ENCODE data around the gene THSD4. TPM values are rescaled to one million over a fixed set of nuclear protein-coding genes. Genes with fewer than 3 reads are reported as not detected.

Gene THSD4
- total RNA-seq, 1 experiment from 2014 or later = 29.3 TPM

DNA sequence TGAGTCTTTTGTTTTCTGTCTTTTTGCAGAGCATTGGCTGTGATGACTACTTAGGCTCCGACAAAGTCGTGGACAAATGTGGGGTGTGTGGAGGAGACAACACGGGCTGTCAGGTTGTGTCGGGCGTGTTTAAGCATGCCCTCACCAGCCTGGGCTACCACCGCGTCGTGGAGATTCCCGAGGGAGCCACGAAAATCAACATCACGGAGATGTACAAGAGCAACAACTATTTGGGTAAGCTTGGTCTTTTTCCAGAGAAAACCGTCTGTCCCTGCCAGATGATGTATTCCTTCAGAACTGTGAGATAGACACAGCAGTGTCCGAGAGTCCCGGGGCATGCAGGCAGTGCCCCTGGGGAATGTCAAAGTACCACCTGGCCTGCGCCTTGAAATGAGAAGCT lies 545.2 kb downstream of the THSD4 start:
- Histone ChIP-seq H3K36me3 (ENCODE audit: low read depth) (no peaks in the 10 kb centered on the region), H3K79me2 (ENCODE audit: low read depth) (no peaks in the 10 kb centered on the region), H3F3A (ENCODE audit: insufficient read depth, low read depth) (no peaks in the 10 kb centered on the region), H3K9me2 (ENCODE audit: insufficient read depth) (no peaks in the 10 kb centered on the region), H3K4me1 (replicated peaks; ENCODE audit: insufficient read depth) (no peaks in the 10 kb centered on the region), H4K20me1 (ENCODE audit: insufficient read depth) (no peaks in the 10 kb centered on the region), H3K27me3 (ENCODE audit: insufficient read depth, low read depth) (no peaks in the 10 kb centered on the region), H3K4me2 (no peak overlapping the region), H3K27ac (no peak overlapping the region), H3K9me3 (ENCODE audit: insufficient read depth, low read depth) (no peaks in the 10 kb centered on the region), H2AFZ (no peak overlapping the region), H3K4me3 (no peak overlapping the region)
- BruUV-seq (replicated peaks) = no TSS peak
- intact Hi-C loops (cut with micrococcal nuclease; ENCODE audit: unreplicated experiment) = no loop called here
- no peak for DNase-seq
- CTCF ChIA-PET = no interaction called here
- no peak for TF ChIP-seq EZH2 (IDR thresholded peaks at IDR 0.05; ENCODE audit: low read depth)
- TF ChIP-seq, protein P1, sequence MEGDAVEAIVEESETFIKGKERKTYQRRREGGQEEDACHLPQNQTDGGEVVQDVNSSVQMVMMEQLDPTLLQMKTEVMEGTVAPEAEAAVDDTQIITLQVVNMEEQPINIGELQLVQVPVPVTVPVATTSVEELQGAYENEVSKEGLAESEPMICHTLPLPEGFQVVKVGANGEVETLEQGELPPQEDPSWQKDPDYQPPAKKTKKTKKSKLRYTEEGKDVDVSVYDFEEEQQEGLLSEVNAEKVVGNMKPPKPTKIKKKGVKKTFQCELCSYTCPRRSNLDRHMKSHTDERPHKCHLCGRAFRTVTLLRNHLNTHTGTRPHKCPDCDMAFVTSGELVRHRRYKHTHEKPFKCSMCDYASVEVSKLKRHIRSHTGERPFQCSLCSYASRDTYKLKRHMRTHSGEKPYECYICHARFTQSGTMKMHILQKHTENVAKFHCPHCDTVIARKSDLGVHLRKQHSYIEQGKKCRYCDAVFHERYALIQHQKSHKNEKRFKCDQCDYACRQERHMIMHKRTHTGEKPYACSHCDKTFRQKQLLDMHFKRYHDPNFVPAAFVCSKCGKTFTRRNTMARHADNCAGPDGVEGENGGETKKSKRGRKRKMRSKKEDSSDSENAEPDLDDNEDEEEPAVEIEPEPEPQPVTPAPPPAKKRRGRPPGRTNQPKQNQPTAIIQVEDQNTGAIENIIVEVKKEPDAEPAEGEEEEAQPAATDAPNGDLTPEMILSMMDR (conservative IDR thresholded peaks at IDR 0.05) = no peak
- POLR2A ChIA-PET (ENCODE audit: unreplicated experiment) = no interaction called here

DNA sequence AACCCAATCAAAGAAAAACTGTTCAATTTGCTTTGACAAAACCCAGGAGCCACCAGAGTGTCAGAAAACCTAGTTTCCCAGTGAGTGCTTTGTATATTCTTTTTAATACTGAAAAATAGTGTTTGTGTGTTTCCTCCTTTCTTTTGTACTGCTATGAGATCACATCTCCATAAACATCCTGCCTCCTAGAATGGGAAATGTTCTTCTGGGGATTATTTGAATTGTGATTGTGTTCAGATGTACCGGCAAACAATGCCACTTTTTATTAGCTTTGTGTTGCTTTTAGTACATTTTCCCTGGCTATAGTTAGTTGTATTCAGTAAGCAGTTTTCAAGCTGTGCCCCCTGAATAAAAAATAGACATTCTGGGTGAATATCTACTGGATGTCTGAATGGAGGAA lies 547.0 kb downstream of the THSD4 start:
- H3K4me3 ChIP-seq = no peak overlapping the region
- no peaks in the 10 kb centered on the region for H3F3A ChIP-seq (ENCODE audit: insufficient read depth, low read depth)
- no peaks in the 10 kb centered on the region for H3K27me3 ChIP-seq (ENCODE audit: insufficient read depth, low read depth)
- POLR2A ChIA-PET (ENCODE audit: unreplicated experiment) = no interaction called here
- H3K9me2 ChIP-seq (ENCODE audit: insufficient read depth) = no peaks in the 10 kb centered on the region
- no peaks in the 10 kb centered on the region for H3K36me3 ChIP-seq (ENCODE audit: low read depth)
- H3K27ac ChIP-seq = no peak overlapping the region
- no peak for TF ChIP-seq EZH2 (IDR thresholded peaks at IDR 0.05; ENCODE audit: low read depth)
- TF ChIP-seq, protein P1 (conservative IDR thresholded peaks at IDR 0.05) = no peak
- no peak overlapping the region for H2AFZ ChIP-seq
- intact Hi-C loops (cut with micrococcal nuclease; ENCODE audit: unreplicated experiment) = no loop called here
- CTCF ChIA-PET = no interaction called here
- no peaks in the 10 kb centered on the region for H3K79me2 ChIP-seq (ENCODE audit: low read depth)
- H3K4me2 ChIP-seq = no peak overlapping the region
- BruUV-seq (replicated peaks) = no TSS peak
- no peak for DNase-seq
- H3K9me3 ChIP-seq (ENCODE audit: insufficient read depth, low read depth) = no peaks in the 10 kb centered on the region
- H4K20me1 ChIP-seq (ENCODE audit: insufficient read depth) = no peaks in the 10 kb centered on the region
- H3K4me1 ChIP-seq (replicated peaks; ENCODE audit: insufficient read depth) = no peaks in the 10 kb centered on the region

DNA sequence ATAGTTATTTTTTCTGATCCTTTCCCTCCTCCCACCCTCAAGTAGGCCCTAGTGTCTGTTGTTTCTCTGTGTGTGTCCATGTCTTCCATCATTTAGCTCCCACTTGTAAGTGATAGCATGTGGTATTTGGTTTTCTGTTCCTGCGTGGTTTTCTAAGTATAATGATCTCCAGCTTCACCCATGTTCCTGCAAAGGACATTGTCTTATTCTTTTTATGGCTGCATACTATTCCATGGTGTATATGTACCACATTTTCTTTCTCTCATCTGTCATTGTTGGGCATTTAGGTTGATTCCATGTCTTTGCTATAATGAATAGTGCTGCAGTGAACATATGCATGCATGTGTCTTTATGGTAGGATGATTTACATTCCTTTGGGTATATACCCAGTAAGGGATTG lies 549.4 kb downstream of the THSD4 start:
- BruUV-seq (replicated peaks) = no TSS peak
- H3K4me3 ChIP-seq = no peak overlapping the region
- CTCF ChIA-PET = no interaction called here

More for the DNA sequence above, 549.4 kb downstream of the THSD4 start:
- no peak for DNase-seq
- Histone ChIP-seq H4K20me1 (ENCODE audit: insufficient read depth) (no peaks in the 10 kb centered on the region), H3K9me2 (ENCODE audit: insufficient read depth) (no peaks in the 10 kb centered on the region), H3F3A (ENCODE audit: insufficient read depth, low read depth) (no peaks in the 10 kb centered on the region), H3K27me3 (ENCODE audit: insufficient read depth, low read depth) (no peaks in the 10 kb centered on the region), H3K36me3 (ENCODE audit: low read depth) (no peaks in the 10 kb centered on the region), H3K27ac (no peak overlapping the region), H3K4me1 (replicated peaks; ENCODE audit: insufficient read depth) (no peaks in the 10 kb centered on the region), H3K9me3 (ENCODE audit: insufficient read depth, low read depth) (no peaks in the 10 kb centered on the region), H3K79me2 (ENCODE audit: low read depth) (no peaks in the 10 kb centered on the region), H3K4me2 (no peak overlapping the region), H2AFZ (no peak overlapping the region)
- TF ChIP-seq, protein P1 (conservative IDR thresholded peaks at IDR 0.05) = no peak
- no peak for TF ChIP-seq EZH2 (IDR thresholded peaks at IDR 0.05; ENCODE audit: low read depth)
- intact Hi-C loops (cut with micrococcal nuclease; ENCODE audit: unreplicated experiment) = no loop called here
- POLR2A ChIA-PET (ENCODE audit: unreplicated experiment) = no interaction called here
